IPS-11a (cell line): ENCODE measurements around the gene DDR1.
"Not testable (repeated sequence)": the region's sequence is repeated elsewhere in the genome, so short reads cannot be mapped to it uniquely, and the experiment has no call there.

Source experiments
- H3K4me3 ChIP-seq: one replicate; pipeline ENCODE4 v1.5.1; 2013; ENCODE audit warnings: low read depth, low read length, control low read depth

The DDR1 gene

GRCh38 chr6:30914854-30915590, 30.7 kb downstream of the DDR1 start:
- no peak overlapping the region for H3K4me3 ChIP-seq

GRCh38 chr6:30915591-30915946, 31.2 kb downstream of the DDR1 start:
- no peak overlapping the region for H3K4me3 ChIP-seq

- no peak overlapping the region for H3K4me3 ChIP-seq
These were observed 32.7 kb downstream of the DDR1 start for GRCh38 chr6:30917041-30917440.

- no peak overlapping the region for H3K4me3 ChIP-seq
These were observed 33.2 kb downstream of the DDR1 start for GRCh38 chr6:30917487-30917886.

- no peak overlapping the region for H3K4me3 ChIP-seq
These were observed 34.4 kb downstream of the DDR1 start for GRCh38 chr6:30918670-30919069.

GRCh38 chr6:30922447-30922852, 38.1 kb downstream of the DDR1 start:
- H3K4me3 ChIP-seq, result no peak overlapping the region

GRCh38 chr6:30924040-30924627, 39.8 kb downstream of the DDR1 start:
- not testable (repeated sequence) for H3K4me3 ChIP-seq

GRCh38 chr6:30926644-30927043, 42.3 kb downstream of the DDR1 start:
- H3K4me3 ChIP-seq, result no peak overlapping the region

GRCh38 chr6:30927080-30927479, 42.8 kb downstream of the DDR1 start:
- not testable (repeated sequence) for H3K4me3 ChIP-seq

GRCh38 chr6:30928677-30929076, 44.4 kb downstream of the DDR1 start:
- no peak overlapping the region for H3K4me3 ChIP-seq

GRCh38 chr6:30930506-30930905, 46.2 kb downstream of the DDR1 start:
- no peak overlapping the region for H3K4me3 ChIP-seq

GRCh38 chr6:30931272-30931671, 47.0 kb downstream of the DDR1 start:
- H3K4me3 ChIP-seq, result no peak overlapping the region

- no peak within 1 kb of the TSS for H3K4me3 ChIP-seq
These were observed 47.8 kb downstream of the DDR1 start, which contains the start of gene SFTA2 for GRCh38 chr6:30931969-30932645. Gene SFTA2, minus strand, starts transcription at chr6:30932170. Its CDS starts 74 bp downstream, at chr6:30932096.

- no peak overlapping the region for H3K4me3 ChIP-seq
These were observed 48.5 kb downstream of the DDR1 start for GRCh38 chr6:30932665-30933365.

GRCh38 chr6:30935018-30935417, 50.7 kb downstream of the DDR1 start:
- H3K4me3 ChIP-seq, result no peak overlapping the region

GRCh38 chr6:30937265-30937664, 52.9 kb downstream of the DDR1 start:
- no peak overlapping the region for H3K4me3 ChIP-seq

GRCh38 chr6:30938730-30939129, 54.4 kb downstream of the DDR1 start:
- H3K4me3 ChIP-seq, result no peak overlapping the region

- H3K4me3 ChIP-seq, result no peak overlapping the region
These were observed 55.2 kb downstream of the DDR1 start for GRCh38 chr6:30939473-30939872.

- no peak within 1 kb of the TSS for H3K4me3 ChIP-seq
These were observed 56.2 kb downstream of the DDR1 start, which contains the start of gene MUCL3 for GRCh38 chr6:30940361-30940986. Gene MUCL3, plus strand, starts transcription at chr6:30940973. Its CDS starts 27 bp downstream, at chr6:30941000.

GRCh38 chr6:30942338-30943060, 58.2 kb downstream of the DDR1 start:
- H3K4me3 ChIP-seq, result no peak overlapping the region
